Common myeloid progenitor, CD34-positive (primary cell): Measurements from ENCODE around the gene CBFA2T3.
"Not testable (repeated sequence)": the region's sequence is repeated elsewhere in the genome, so short reads cannot be mapped to it uniquely, and the experiment has no call there.

Experiments
- CTCF ChIA-PET: fragments of 350-600 bp; sonication (Branson Sonifier 250); formaldehyde crosslinking; loops from one replicate; lab custom pipeline; 2021; ENCODE audit warnings: antibody characterized with exemption; lab: Charles Lee
- POLR2A ChIA-PET: fragments of 350-600 bp; sonication (Branson Sonifier 250); formaldehyde crosslinking; loops from one replicate; lab custom pipeline; 2021; ENCODE audit warnings: antibody characterized with exemption; lab: Charles Lee
- DNase-seq, 3 donors: peaks; one replicate each; pipeline versions ENCODE4 v3.0.0 to v3.0.0-alpha.2; 2013
- H3K27ac ChIP-seq, 2 experiments: 1 replicate in 1 of 2; 2 replicates in 1 of 2; pipeline ENCODE4 v1.7.0; 2013; ENCODE audit warnings: inconsistent platforms in 2 of 2, low read length in 2 of 2, mild to moderate bottlenecking in 2 of 2, low read depth in 1 of 2, moderate library complexity in 1 of 2; ENCODE audit not compliant: severe bottlenecking in 2 of 2, insufficient read depth in 1 of 2, poor library complexity in 1 of 2
- H3K27me3 ChIP-seq, 5 experiments: replicated peaks in 2 of 5; 1 replicate in 3 of 5; 2 replicates in 2 of 5; pipeline versions ENCODE4 v1.6.1 to v1.7.0; 2013; ENCODE audit warnings: low read length in 4 of 5, mild to moderate bottlenecking in 2 of 5, moderate library complexity in 2 of 5, inconsistent platforms in 1 of 5; ENCODE audit not compliant: insufficient read depth in 5 of 5, control insufficient read depth in 4 of 5
- H3K36me3 ChIP-seq, 4 experiments: 1 replicate in 2 of 4; 2 replicates in 2 of 4; pipeline versions ENCODE4 v1.6.1 to v1.7.0; 2013; ENCODE audit warnings: low read length in 3 of 4, control low read depth in 1 of 4, mild to moderate bottlenecking in 1 of 4; ENCODE audit not compliant: control insufficient read depth in 4 of 4, insufficient read depth in 4 of 4
- H3K4me1 ChIP-seq, 4 experiments: 1 replicate in 3 of 4; 2 replicates in 1 of 4; pipeline versions ENCODE4 v1.6.1 to v1.7.1; 2013; ENCODE audit warnings: low read length in 3 of 4, mild to moderate bottlenecking in 3 of 4, control low read depth in 1 of 4, inconsistent platforms in 1 of 4, moderate library complexity in 1 of 4; ENCODE audit not compliant: control insufficient read depth in 4 of 4, insufficient read depth in 4 of 4; ENCODE audit errors: control extremely low read depth in 1 of 4
- H3K4me3 ChIP-seq, 7 experiments: 1 replicate in 4 of 7; 2 replicates in 3 of 7; pipeline versions ENCODE4 v1.5.1 to v1.7.0; 2013; ENCODE audit warnings: mild to moderate bottlenecking in 7 of 7, low read length in 6 of 7, moderate library complexity in 6 of 7, inconsistent platforms in 2 of 7, low read depth in 2 of 7, control low read depth in 1 of 7; ENCODE audit not compliant: insufficient read depth in 4 of 7, control insufficient read depth in 1 of 7; ENCODE audit errors: extremely low read depth in 1 of 7
- H3K9me3 ChIP-seq, 5 experiments: 1 replicate in 4 of 5; 2 replicates in 1 of 5; pipeline versions ENCODE4 v1.6.1 to v1.7.1; 2013; ENCODE audit warnings: low read length in 4 of 5, mild to moderate bottlenecking in 2 of 5, inconsistent platforms in 1 of 5, low read depth in 1 of 5, moderate library complexity in 1 of 5; ENCODE audit not compliant: control insufficient read depth in 4 of 5, insufficient read depth in 2 of 5; ENCODE audit errors: control extremely low read depth in 1 of 5
- WGBS: methylation state at CpG from one replicate; pipeline ENCODE4 v1.1.5; 2013; ENCODE audit not compliant: insufficient coverage; 5-methylcytosine and 5-hydroxymethylcytosine counted together

The CBFA2T3 gene

DNA sequence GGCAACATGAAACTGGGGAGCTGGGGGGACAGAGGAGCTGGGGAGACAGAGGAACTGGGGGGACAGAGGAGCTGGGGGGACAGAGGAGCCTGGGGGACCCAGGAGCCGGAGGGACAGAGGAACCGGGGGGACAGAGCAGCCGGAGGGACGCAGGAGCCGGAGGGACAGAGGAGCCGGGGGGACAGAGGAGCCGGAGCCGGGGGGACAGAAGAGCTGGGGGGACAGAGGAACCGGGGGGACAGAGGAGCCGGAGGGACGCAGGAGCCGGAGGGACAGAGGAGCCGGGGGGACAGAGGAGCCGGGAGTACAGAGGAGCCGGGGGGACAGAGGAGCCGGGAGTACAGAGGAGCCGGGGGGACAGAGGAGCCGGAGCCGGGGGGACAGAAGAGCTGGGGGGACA, 25.1 kb upstream of the CBFA2T3 start:
- ChIA-PET POLR2A (interaction anchor here (3.9 kb wide), 1 partner anchor 25 kb away, joined by 72 read pairs; the partner anchor contains the start of gene CBFA2T3), CTCF (interaction anchor here (1.0 to 2.3 kb wide), 3 partner anchors 12 to 33 kb away, joined by 3 to 9 read pairs (median 3); no protein-coding TSS in a partner anchor)
- H3K27me3 ChIP-seq, H3K36me3 ChIP-seq, H3K27ac ChIP-seq, DNase-seq, H3K4me3 ChIP-seq: not testable (repeated sequence)
- no CpG with 5 or more reads among the region's 19 CpGs for WGBS
- peaks cover 0 to 34% (median 23%) of the 10 kb centered on the region in 4 experiments for H3K4me1 ChIP-seq
- H3K9me3 ChIP-seq, result peaks cover 0 to 34% (median 17%) of the 10 kb centered on the region in 5 experiments

GRCh38 chr16:89001117-89002027, 24.4 kb upstream of the CBFA2T3 start:
- H3K36me3 ChIP-seq, result no peaks in the 10 kb centered on the region
- H3K9me3 ChIP-seq, result peaks cover 0 to 39% (median 20%) of the 10 kb centered on the region in 5 experiments
- H3K4me3 ChIP-seq, result no peak overlapping the region
- DNase-seq, result no peak
- peaks cover 0 to 34% (median 23%) of the 10 kb centered on the region in 4 experiments for H3K4me1 ChIP-seq
- 96% methylated on average over 27 of the region's 30 CpGs for WGBS
- ChIA-PET CTCF (interaction anchor here (1.0 to 2.3 kb wide), 3 partner anchors 11 to 34 kb away, joined by 3 to 9 read pairs (median 3); no protein-coding TSS in a partner anchor), POLR2A (interaction anchor here (3.9 kb wide), 1 partner anchor 24 kb away, joined by 72 read pairs; the partner anchor contains the start of gene CBFA2T3)
- H3K27me3 ChIP-seq, result no peaks in the 10 kb centered on the region
- no peak overlapping the region for H3K27ac ChIP-seq

DNA sequence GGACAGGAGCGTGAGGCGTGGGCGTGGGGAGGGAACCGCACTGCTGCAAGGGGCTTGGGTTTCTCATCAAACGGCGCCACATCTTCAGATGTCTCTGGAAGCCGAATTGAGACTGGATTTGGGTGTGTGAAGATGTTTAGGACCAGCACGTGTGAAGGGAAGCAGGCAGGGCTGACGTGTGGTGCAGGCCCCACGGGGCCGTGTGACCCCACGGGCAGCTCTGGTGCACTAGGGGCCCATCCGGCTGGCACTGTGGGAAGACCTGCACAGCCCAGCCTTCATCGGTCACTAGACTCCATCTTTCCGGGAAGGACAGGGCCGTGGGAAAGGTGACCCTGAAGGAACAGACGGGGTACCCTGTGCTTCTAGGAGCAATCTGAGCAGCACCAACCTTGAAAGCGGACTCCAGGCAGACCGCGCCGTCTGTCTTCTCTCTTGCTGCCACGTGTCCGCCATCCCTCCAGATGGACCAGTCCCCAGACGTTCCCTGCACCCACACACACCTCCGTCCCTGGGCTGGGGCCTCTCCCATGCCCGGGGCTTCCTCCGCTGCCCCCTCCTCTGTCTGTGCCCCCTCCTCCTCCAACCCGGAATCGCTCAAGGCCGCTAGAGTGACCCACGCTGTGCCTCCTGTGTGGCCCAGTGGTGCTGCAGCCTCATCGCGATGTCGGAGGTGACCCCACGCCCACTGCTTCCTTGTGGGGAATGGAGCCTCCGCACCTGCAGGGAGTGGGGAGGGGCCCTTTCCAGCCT, 23.4 kb upstream of the CBFA2T3 start:
- ChIA-PET CTCF (no interaction called here), POLR2A (no interaction called here)
- H3K4me1 ChIP-seq, result peaks cover 0 to 29% (median 21%) of the 10 kb centered on the region in 4 experiments
- DNase-seq, result peak in 1 of 3 donors; percentile 64
- H3K27ac ChIP-seq, result no peak overlapping the region
- H3K36me3 ChIP-seq, result no peaks in the 10 kb centered on the region
- peaks cover 0 to 43% (median 20%) of the 10 kb centered on the region in 5 experiments for H3K9me3 ChIP-seq
- WGBS, result 98% methylated on average over 27 of the region's 36 CpGs
- no peaks in the 10 kb centered on the region for H3K27me3 ChIP-seq
- H3K4me3 ChIP-seq, result no peak overlapping the region

DNA sequence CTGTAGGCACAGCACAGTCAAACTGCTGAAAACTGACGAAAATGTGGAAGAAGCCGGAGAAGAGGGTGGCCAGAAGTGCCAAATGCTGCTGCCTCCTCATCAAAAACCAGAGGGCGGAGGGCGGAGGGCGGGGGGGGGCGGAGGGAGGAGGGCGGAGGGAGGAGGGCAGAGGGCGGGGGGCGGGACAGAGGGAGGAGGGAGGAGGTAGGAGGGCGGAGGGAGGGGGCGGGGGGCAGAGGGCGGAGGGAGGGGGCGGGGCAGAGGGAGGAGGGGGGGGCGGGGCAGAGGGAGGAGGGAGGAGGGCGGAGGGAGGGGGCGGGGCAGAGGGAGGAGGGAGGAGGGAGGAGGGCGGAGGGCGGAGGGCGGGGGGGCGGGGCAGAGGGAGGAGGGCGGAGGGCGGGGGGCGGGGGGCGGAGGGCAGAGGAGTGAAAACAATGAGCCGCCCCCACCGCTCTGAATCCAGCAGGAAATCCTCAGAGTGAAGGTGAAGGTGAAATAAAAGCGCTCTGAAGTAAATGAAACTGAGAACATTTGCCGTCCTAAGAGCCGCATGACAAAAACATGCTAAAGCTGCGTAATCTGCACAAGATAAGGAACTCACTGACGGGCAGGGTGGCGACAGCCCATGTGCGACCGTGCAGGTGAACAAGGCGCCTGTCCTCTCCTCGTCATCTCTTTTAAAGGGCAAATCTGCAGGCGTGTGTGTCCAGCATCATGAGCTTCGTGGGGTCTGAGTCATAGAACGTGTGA, 22.6 kb upstream of the CBFA2T3 start:
- CTCF ChIA-PET, result no interaction called here
- DNase-seq, result peak in 1 of 3 donors; percentile 54
- no peak overlapping the region for H3K27ac ChIP-seq
- peaks cover 0 to 29% (median 21%) of the 10 kb centered on the region in 4 experiments for H3K4me1 ChIP-seq
- peaks cover 0 to 43% (median 20%) of the 10 kb centered on the region in 5 experiments for H3K9me3 ChIP-seq
- WGBS, result 96% methylated on average over 15 of the region's 39 CpGs
- no peaks in the 10 kb centered on the region for H3K27me3 ChIP-seq
- H3K36me3 ChIP-seq, result no peaks in the 10 kb centered on the region
- POLR2A ChIA-PET, result no interaction called here
- H3K4me3 ChIP-seq, result no peak overlapping the region

GRCh38 chr16:88995746-88996535, 18.9 kb upstream of the CBFA2T3 start:
- WGBS, result 94% methylated on average over 21 of the region's 28 CpGs
- no peak for DNase-seq
- Histone ChIP-seq H3K4me1 (peaks cover 0 to 35% (median 30%) of the 10 kb centered on the region in 4 experiments), H3K9me3 (peaks cover 0 to 33% (median 16%) of the 10 kb centered on the region in 5 experiments), H3K27me3 (no peaks in the 10 kb centered on the region), H3K4me3 (no peak overlapping the region), H3K36me3 (no peaks in the 10 kb centered on the region), H3K27ac (peak overlapping the region in 1 of 2 experiments; percentile 5)
- ChIA-PET POLR2A (no interaction called here), CTCF (interaction anchor here (1.4 kb wide), 1 partner anchor 18 kb away, joined by 6 read pairs; no protein-coding TSS in a partner anchor)

- WGBS, result 89% methylated on average over 16 of the region's 16 CpGs
- H3K27me3 ChIP-seq, result no peaks in the 10 kb centered on the region
- peak overlapping the region in 1 of 2 experiments; percentile 5 for H3K27ac ChIP-seq
- peaks cover 0 to 38% (median 31%) of the 10 kb centered on the region in 4 experiments for H3K4me1 ChIP-seq
- no peak for DNase-seq
- H3K36me3 ChIP-seq, result no peaks in the 10 kb centered on the region
- H3K9me3 ChIP-seq, result peaks cover 0 to 28% (median 14%) of the 10 kb centered on the region in 5 experiments
- ChIA-PET POLR2A (no interaction called here), CTCF (interaction anchor here (1.4 kb wide), 1 partner anchor 17 kb away, joined by 6 read pairs; no protein-coding TSS in a partner anchor)
- no peak overlapping the region for H3K4me3 ChIP-seq
Observed at GRCh38 chr16:88995194-88995593, 18.2 kb upstream of the CBFA2T3 start.
